ENCODE data around the gene HMCN2. TPM values are rescaled to one million over a fixed set of nuclear protein-coding genes. Genes with fewer than 3 reads are reported as not detected.

HMCN2 gene
- total RNA-seq, 2 experiments from 2014 or later = not detected

DNA sequence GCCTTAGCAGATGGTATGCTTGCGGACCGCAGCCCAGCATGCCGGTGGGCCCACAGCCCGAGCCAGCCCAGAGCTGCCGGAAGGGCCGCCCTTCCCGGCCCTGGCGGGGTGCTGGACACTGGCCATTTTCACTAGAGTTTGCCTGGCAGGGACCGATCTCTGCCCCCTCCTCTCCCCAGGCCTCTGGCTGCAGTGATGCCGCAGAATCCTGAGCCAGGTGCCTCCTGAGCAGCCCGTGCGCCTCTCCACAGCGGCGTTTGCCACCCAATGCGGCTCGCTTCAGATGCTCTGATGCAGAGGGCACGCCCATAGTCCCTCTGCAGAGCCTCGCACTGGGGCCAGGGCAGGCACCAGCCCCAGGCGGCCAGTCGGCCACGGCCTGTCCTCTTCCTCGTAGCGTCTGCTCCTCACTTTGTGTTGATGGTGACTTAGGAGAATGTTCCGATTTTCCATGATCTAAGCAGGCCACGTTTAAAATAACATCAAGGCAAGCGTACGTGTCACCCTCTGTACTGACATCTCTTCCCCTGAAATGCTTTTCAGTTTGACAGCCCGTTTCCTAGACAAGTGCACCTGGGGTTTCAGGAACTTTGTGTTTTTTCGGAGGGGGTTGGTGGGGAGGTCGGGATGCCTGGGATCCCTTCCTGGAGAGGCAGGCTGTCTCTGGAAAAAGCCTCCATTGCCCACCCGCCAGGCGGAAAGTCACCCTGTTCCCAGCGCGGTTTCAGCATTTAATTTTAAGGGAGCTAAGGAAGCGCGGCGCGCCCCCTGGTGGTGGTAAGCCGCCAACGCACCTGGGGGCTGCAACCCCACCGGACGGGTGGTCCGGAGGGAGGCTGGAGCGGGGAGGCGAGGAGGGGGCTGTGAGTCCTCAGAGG lies 29.8 kb upstream of the HMCN2 start:
- TF ChIP-seq, protein P1, sequence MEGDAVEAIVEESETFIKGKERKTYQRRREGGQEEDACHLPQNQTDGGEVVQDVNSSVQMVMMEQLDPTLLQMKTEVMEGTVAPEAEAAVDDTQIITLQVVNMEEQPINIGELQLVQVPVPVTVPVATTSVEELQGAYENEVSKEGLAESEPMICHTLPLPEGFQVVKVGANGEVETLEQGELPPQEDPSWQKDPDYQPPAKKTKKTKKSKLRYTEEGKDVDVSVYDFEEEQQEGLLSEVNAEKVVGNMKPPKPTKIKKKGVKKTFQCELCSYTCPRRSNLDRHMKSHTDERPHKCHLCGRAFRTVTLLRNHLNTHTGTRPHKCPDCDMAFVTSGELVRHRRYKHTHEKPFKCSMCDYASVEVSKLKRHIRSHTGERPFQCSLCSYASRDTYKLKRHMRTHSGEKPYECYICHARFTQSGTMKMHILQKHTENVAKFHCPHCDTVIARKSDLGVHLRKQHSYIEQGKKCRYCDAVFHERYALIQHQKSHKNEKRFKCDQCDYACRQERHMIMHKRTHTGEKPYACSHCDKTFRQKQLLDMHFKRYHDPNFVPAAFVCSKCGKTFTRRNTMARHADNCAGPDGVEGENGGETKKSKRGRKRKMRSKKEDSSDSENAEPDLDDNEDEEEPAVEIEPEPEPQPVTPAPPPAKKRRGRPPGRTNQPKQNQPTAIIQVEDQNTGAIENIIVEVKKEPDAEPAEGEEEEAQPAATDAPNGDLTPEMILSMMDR (conservative IDR thresholded peaks at IDR 0.05; ENCODE audit: low read length) = peak; percentile 99
- TF ChIP-seq EZH2phosphoT487 (IDR thresholded peaks at IDR 0.05; ENCODE audit: borderline replicate concordance, low read depth, low read length) = no peak
- H3K9me3 ChIP-seq (ENCODE audit: low read length) = no peaks in the 10 kb centered on the region
- no peaks in the 10 kb centered on the region for H4K20me1 ChIP-seq (ENCODE audit: insufficient read depth, low read length)
- no peaks in the 10 kb centered on the region for H3K9me2 ChIP-seq (ENCODE audit: insufficient read depth, low read length)
- intact Hi-C loops (cut with micrococcal nuclease; ENCODE audit: unreplicated experiment) = loop anchor here (1.0 kb wide), 1 partner anchor 128 kb away; no protein-coding TSS in a partner anchor
- no peaks in the 10 kb centered on the region for H3K79me2 ChIP-seq (ENCODE audit: insufficient read depth, low read depth, low read length)
- no peak overlapping the region; the same call in 1 of the 2 replicates for H2AFZ ChIP-seq (ENCODE audit: low read length)
- H3K4me1 ChIP-seq (ENCODE audit: insufficient read depth, low read length, poor library complexity, severe bottlenecking) = peaks cover 14% of the 10 kb centered on the region
- ChIA-PET CTCF (ENCODE audit: unreplicated experiment) (no interaction called here), POLR2A (no interaction called here)
- H3K36me3 ChIP-seq (ENCODE audit: insufficient read depth, low read length) = no peaks in the 10 kb centered on the region
- no peak overlapping the region for H3K4me3 ChIP-seq (ENCODE audit: low read depth, low read length, poor library complexity, severe bottlenecking)
- peak; percentile 66 for DNase-seq (ENCODE audit: low spot score)
- no peak overlapping the region for H3K27ac ChIP-seq (ENCODE audit: low read depth, low read length, poor library complexity, severe bottlenecking)
- peak overlapping the region; percentile 31; the same call in 1 of the 2 replicates for H3K4me2 ChIP-seq (ENCODE audit: low read length)
- no TSS peak for BruUV-seq (replicated peaks)

DNA sequence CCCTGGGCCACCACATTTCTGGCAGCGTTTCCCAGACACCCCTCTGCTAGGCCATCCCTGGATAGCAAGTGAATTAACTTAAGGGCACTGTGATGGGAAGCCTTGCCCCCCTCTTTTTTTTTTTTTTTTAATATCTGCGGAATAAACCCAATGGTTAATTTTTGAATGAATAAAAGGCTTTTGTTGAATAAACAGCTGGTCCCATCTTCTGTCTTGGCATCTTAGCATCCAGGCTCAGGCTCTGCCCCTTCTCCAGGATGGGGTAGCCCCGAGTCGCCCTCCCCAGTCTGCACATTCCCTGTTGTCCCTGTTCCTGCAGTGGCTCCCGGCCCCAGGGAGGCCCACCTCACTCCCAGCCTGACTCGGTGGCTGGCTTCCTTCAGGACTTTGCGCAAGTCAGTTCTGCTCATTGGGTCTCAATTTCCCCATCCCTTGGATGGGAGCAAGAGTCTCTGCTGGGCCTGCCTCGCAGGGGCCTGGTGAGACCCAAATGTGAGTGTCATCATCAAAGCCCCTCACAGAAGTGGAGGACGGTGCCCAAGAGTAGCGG lies 29.0 kb upstream of the HMCN2 start:
- Histone ChIP-seq H3K4me3 (ENCODE audit: low read depth, low read length, poor library complexity, severe bottlenecking) (no peak overlapping the region), H3K9me3 (ENCODE audit: low read length) (no peaks in the 10 kb centered on the region), H3K4me2 (ENCODE audit: low read length) (no peak overlapping the region), H3K9me2 (ENCODE audit: insufficient read depth, low read length) (no peaks in the 10 kb centered on the region), H2AFZ (ENCODE audit: low read length) (no peak overlapping the region; the same call in 1 of the 2 replicates), H3K79me2 (ENCODE audit: insufficient read depth, low read depth, low read length) (no peaks in the 10 kb centered on the region), H3K36me3 (ENCODE audit: insufficient read depth, low read length) (no peaks in the 10 kb centered on the region), H3K4me1 (ENCODE audit: insufficient read depth, low read length, poor library complexity, severe bottlenecking) (peaks cover 16% of the 10 kb centered on the region), H4K20me1 (ENCODE audit: insufficient read depth, low read length) (no peaks in the 10 kb centered on the region), H3K27ac (ENCODE audit: low read depth, low read length, poor library complexity, severe bottlenecking) (no peak overlapping the region)
- intact Hi-C loops (cut with micrococcal nuclease; ENCODE audit: unreplicated experiment) = loop anchor here (1.0 kb wide), 1 partner anchor 129 kb away; no protein-coding TSS in a partner anchor
- CTCF ChIA-PET (ENCODE audit: unreplicated experiment) = no interaction called here
- POLR2A ChIA-PET = no interaction called here
- no peak for TF ChIP-seq EZH2phosphoT487 (IDR thresholded peaks at IDR 0.05; ENCODE audit: borderline replicate concordance, low read depth, low read length)
- TF ChIP-seq, protein P1 (conservative IDR thresholded peaks at IDR 0.05; ENCODE audit: low read length) = peak; percentile 68
- no TSS peak for BruUV-seq (replicated peaks)
- no peak for DNase-seq (ENCODE audit: low spot score)

DNA sequence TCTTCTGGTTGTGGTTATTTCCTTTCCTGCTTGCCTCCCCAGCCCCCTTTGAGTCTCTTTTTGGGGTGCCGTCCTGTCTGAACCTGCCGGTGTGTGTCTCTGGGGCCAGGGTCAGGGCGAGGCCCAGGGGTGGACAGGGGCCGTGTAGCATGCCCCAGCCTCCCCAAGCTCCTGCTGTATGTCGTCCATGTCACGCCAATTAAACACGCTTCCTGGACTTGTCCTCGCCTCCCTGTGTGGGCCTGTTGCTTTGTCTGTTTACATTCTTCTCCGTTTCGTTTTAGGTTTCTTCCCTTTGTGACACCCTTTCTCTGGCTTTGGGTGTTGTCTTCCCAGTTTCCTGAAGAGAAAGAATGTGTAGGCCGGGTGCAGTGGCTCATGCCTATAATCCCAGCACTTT lies 28.5 kb upstream of the HMCN2 start:
- Histone ChIP-seq H3K9me2 (ENCODE audit: insufficient read depth, low read length) (no peaks in the 10 kb centered on the region), H4K20me1 (ENCODE audit: insufficient read depth, low read length) (no peaks in the 10 kb centered on the region), H3K36me3 (ENCODE audit: insufficient read depth, low read length) (no peaks in the 10 kb centered on the region), H3K4me3 (ENCODE audit: low read depth, low read length, poor library complexity, severe bottlenecking) (no peak overlapping the region), H3K4me2 (ENCODE audit: low read length) (no peak overlapping the region), H3K4me1 (ENCODE audit: insufficient read depth, low read length, poor library complexity, severe bottlenecking) (peaks cover 16% of the 10 kb centered on the region), H2AFZ (ENCODE audit: low read length) (no peak overlapping the region), H3K9me3 (ENCODE audit: low read length) (no peaks in the 10 kb centered on the region), H3K79me2 (ENCODE audit: insufficient read depth, low read depth, low read length) (no peaks in the 10 kb centered on the region), H3K27ac (ENCODE audit: low read depth, low read length, poor library complexity, severe bottlenecking) (no peak overlapping the region)
- intact Hi-C loops (cut with micrococcal nuclease; ENCODE audit: unreplicated experiment) = no loop called here
- ChIA-PET POLR2A (no interaction called here), CTCF (ENCODE audit: unreplicated experiment) (no interaction called here)
- TF ChIP-seq, protein P1 (conservative IDR thresholded peaks at IDR 0.05; ENCODE audit: low read length) = no peak
- no peak for TF ChIP-seq EZH2phosphoT487 (IDR thresholded peaks at IDR 0.05; ENCODE audit: borderline replicate concordance, low read depth, low read length)
- no peak for DNase-seq (ENCODE audit: low spot score)
- BruUV-seq (replicated peaks) = no TSS peak

Measured in OCI-LY7 (cell line).